ENCODE measurements around the gene FBXW8.

Gene FBXW8

DNA sequence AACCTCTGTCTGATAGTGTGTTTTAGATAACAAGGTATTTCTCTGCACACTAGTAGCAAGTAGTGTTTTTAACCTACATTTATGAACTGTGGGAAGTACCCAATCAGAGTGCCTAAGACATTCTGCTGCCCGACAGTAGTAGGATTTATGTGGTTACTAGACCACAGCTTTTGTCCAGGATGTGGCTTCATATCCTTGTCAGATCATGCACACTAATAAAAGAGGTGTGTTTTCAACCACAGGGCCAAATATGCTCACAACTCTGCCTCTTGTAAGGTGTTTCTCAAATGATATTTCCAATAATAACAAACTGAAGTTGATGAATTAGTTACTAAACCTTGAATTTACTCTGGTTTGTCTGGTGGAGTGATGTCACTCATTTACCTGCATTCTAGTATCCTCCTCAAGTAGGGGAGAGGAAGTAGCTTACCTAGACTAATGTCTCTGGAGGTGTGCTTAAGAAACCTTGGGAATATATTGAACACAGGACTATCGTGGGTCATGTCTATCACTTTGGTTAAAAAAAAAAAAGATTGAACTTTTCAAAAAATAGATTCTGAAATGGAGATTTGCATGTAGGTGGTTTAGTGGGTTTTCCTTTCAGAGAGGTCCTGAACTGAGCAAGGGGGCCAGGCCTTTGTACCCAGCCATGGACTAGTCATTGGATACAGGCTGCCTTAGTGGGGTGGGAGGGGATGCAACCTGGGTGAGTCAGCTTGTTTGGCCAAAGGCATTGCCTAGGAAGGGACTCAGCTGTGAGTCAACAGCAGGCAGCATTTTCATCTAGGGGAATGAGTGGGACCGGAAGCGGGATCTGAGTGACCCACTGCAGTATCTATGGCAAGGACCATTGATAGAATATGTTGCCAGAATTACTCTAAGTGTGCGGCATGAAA is 14.1 kb downstream of the FBXW8 start:
- peak; percentile 30 to 33 for DNase-seq (ENCODE audit: low read depth in 2 of 2)

DNA sequence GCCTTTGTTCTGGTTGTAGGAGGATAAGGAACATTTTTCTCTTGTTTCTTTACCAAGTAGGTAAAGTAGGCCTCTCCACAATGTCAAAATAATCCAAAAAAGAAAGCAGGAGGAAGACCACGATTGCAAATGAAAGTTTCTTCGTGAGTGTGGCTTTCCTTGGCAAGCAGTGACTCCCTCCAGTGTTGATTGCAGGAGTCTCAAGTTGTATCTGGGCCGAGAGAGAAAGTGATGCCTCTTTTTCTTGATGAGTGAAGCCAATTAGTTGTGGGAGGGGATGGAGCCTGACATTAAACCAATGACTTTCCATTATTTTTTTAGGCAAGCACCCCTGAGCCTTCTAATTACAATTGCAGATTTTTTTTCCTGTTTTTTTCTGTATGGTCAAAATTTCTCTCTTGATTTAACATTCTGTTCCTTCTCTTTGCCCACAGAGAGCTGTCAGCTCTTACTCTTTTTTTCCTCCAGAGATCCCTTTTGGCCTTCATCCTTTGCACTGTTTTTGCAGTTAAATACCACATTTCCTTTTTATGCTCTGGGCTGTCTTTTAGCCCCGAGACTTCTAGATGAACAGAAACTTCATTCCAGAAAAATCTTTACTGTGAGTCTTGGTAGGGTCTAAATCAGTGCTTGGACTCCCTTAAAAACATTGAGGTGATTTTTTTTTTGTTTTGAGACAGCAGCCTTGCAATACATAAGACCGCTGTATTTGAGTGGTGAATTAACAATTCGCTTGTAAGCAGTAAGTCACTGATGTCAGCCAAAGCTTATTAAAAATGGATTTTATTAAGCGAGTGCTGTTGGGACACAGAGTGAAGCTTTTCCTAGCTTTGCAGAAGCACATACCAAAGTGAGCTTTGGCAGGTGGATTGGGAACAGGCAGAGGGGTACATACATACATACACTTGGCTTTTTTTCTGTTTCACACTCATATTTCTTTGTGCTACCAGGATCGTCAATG is 15.8 kb downstream of the FBXW8 start:
- DNase-seq (ENCODE audit: low read depth in 2 of 2): no peak

DNA sequence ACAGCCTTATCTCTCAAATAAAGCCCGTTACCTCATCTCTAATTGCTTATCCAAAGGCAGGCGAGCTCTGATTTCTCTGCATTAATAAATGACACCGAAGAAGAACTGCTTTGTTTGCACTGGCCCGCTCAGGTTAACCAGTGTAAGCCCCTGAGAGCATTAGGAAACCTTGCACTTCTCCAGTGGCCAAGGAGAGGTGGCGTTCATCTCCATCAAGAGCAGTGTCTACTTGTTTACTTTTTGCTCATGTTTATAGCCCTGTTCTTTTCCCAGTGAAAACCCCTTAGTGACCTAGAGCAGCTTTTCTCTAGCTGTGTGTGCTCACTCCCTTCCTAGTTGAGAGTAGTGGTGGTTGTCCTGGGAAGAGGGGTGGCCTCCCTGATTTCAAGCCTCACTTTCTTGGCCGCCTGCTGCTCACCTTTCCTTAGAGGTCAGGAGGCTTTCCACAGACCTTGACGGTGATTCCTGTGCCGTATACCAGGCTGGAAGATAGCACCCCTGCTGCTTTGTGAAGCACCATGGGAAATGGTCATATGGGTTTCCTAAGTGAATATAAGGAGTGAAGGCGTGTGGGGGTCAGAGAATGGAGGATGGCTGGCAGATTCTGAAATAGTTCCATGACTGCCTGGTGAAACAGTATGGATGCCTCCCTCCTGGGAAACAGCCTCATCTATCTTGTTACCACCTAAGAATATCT is 16.6 kb downstream of the FBXW8 start:
- no peak for DNase-seq (ENCODE audit: low read depth in 2 of 2)

DNA sequence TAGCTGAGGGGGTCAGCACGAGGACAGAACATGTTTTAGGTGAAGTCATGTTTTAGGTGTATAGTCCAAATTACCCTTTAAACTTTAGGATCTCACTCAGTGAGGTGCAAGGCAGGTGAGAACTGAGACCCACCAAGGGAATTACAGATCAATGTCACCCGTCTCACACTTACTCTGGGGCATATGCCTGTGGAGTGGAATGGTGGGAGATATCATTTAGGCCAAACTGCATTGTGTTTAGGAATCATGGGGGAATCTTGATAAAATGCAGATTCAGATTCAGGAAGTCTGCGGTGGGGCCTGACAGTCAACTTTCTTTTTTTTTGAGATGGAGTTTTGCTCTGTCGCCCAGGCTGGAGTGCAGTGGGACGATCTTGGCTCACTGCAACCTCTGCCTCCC is 17.8 kb downstream of the FBXW8 start:
- no peak for DNase-seq (ENCODE audit: low read depth in 2 of 2)

DNA sequence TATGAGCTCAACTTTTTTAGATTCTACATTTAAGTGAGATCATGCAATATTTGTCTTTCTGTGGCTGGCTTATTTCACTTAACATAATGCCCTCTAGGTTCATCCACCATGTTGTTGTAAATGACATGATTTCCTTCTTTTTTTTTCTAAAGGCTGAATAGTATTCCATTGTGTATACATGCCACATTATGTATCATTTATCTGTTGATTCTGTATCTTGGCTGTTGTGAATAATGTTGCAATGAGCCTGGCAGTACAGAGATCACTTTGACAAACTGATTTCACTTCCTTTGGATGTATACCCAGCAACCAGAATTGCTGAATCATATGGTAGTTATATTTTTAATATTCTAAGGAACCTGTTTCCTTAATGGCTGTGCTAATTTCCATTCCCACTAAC is 19.1 kb downstream of the FBXW8 start:
- DNase-seq (ENCODE audit: low read depth in 2 of 2): no peak

DNA sequence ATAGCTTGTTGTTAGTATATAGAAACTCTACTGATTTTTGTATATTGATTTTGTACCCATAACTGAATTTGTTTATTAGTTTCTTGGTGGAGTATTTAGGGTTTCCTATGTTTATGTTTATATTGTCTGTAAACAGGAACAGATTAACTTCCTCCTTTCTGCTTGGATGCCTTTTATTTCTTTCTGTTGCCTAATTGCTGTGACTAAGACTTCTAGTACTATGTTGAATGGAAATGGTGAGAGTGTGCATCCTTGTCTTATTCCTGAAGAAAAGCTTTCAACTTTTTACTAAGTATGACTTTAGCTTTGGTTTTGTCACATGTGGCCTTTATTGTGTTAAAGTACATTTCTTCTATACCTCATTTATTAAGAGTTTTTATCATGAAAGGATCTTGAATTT is 20.9 kb downstream of the FBXW8 start:
- no peak for DNase-seq (ENCODE audit: low read depth in 2 of 2)

DNA sequence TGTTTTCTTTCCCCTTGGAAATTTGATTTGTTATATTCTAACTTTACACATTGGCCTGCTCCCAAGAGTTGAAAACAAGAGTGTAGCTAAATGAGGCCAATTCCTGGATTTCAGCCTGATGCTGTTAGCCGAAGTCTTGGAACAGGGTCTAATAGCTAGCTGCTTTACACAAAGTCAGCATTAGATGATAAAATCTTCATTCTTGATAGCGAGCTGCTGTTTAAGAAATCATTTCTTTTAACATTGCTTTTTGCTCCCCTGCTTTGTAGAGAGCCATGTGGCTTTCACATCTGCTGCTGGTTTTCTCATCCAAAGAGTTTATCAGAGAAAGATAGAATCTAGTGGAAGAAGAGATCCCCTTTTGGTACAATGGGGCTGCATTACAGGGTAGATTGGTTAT is 22.3 kb downstream of the FBXW8 start:
- DNase-seq (ENCODE audit: low read depth in 2 of 2): no peak

DNA sequence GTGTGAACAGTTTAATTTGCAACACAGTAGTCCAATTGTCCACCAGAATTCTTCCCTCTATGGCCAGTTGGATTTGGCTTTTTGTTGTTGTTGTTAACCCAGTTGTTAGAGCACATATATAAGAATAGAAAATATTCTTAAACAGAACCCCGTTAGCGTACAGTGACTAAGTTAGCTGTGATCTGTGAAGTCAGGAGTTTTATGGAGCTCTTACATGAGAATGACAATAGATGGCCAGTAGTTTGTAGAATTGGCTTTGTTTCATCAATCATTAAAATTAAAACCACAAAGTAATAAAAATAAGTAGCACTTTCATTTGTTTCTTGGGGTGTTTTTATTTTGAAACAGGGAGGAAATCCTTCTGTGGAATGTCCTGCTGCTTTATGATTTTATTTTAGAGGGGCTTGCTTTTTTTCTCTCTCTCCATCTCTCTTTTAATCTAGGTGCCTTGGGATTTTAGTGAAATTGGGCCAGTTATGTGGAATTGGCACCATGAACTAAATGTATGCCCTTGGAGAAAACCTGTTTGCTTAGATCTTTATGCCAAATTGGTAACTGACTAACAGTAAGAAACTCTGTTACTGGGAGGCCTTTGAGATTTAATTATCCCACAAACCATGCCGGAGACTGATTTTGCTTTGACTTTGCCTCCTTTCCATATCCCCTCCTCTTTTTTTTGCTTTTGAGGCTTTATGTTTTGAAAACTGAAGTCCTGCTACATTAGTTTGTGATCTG is 22.9 kb downstream of the FBXW8 start:
- no peak for DNase-seq (ENCODE audit: low read depth in 2 of 2)

DNA sequence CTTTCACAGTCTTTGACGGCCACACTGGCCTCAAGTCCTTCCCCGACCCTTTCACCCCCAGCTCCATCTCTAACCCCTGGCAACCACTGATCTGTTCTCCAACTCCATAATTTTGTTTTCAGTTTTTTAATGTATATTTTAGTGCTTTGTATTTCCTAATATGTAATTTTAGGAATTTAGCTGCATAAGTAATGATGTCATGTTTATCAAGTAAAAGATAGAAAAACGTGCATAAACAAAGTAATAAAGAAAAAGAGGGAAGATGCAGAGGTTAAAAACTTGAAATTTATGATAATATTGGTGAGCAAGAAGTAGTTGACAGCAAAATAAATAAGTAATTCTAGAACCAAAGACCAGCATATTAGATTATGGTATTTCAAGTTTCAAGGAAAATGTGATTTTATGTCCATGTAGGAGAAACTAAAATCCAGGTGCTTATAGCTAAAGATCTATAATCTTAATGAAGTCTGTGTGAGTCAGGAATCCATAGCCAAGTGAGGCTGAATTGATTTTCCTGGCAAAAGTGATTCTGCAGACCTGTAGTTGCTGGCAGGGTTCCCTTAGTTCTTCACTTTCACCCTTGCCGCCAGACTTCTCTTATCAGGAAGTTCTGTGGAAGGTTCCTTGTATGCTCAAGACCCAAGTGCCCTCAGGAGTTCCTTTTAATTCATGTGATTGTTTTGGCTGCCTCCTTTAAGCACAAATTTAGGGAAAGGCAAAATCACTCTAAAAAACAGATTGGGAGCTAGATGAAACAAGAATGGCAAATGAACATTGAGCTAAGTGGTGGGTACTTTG is 24.4 kb downstream of the FBXW8 start:
- no peak for DNase-seq (ENCODE audit: low read depth in 2 of 2)

DNA sequence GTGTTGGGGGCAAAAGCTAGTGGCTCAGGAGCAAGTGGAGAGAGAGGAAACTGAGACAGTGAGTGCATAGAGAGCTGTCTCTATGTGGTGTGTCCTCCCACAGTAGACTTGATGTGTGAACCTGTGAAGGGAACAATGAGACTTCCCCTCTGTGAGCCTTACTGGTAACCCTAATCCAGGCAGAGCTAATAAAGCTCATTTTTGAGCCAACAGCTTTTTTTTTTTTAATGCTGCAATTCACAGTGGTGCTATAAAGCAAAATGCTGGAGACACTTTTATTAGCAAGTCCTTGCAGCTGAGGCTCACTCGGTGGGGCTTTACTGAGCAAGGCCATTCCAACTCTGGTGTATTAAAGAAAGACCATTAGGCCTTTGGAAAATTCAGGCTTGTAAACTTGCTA is 26.9 kb downstream of the FBXW8 start:
- DNase-seq (ENCODE audit: low read depth in 2 of 2): no peak

DNA sequence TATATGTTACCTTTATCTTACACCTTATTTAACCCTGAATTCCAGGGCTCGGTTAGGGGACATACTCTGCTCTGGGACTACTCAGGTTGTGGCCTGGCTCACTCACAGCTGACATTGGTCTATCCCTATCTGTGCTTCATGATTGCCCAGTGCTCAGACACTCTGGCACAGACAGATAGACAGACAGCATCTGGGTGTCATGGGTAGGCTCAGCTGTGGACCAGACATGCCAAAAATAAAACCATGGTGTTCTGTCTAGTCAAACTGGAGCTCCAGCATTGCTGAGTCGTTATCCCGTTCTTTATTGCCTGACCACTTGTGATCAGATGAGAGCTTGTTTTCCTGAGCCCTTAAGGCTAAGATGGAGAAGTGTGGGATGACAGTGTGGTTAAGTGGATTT is 29.0 kb downstream of the FBXW8 start:
- no peak for DNase-seq (ENCODE audit: low read depth in 2 of 2)

DNA sequence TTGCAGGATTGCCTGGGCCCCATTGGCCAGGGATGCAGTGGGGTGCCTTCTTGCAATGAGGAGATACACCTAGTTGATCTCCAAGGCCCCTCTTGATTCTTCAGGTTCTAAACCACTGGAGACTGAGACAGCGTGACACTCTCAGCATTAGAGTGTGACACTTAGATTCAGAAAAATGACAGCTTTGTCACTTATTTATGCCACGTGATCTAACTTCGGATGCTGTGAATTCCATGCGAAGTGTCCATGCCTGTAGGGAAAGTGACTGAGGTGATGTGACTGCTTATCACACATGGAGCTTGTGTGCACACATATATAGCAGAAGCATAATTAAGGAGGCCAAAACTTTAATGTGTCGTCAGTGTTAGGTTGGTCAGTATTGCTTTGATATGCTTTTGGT is 30.4 kb downstream of the FBXW8 start:
- no peak for DNase-seq (ENCODE audit: low read depth in 2 of 2)

DNA sequence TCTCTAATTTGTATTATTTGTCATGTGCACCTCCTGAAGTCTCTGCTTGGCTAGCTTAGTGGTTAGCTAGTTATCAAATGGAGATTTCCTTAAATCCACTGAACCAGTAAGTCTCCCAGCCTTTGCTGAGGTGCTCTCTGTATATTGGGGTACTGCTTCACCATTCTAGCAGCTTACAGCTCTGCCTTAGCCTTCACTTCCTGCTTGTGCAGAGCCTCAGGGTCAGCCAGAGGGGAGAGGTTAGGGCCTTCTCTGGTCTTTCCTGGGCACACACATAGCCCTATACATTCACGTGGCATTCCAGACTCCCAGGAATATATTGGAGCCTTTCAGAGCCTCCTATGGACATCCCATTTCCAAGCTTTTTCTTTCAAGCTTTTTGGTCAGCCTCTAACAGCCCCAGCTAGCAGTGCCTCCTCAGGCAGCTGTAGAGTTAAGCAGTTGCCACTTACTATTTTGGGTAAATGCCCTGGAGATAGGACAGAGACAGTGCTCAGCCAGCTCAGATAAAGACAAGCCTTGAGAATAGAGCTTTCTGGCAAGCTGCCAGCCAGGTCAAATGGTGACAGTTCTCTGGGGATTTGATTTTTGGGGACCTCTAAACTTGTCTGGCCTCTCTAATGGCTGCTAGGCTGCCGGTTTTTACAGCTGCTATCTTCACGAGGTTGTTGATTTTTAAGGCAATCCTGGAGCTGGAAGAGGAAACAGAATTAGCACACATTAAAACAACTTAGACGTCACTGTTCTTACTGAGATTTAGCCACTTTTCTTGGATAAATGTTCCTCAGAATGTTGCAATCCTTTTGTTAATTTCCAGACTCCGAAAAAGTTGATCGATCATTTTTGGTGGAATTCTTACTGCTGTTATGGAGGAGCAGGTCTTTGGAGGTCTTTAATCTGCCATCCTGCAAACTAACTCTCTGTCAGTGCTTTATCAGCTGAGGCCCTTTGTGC is 32.9 kb downstream of the FBXW8 start:
- DNase-seq (ENCODE audit: low read depth in 2 of 2): no peak

DNA sequence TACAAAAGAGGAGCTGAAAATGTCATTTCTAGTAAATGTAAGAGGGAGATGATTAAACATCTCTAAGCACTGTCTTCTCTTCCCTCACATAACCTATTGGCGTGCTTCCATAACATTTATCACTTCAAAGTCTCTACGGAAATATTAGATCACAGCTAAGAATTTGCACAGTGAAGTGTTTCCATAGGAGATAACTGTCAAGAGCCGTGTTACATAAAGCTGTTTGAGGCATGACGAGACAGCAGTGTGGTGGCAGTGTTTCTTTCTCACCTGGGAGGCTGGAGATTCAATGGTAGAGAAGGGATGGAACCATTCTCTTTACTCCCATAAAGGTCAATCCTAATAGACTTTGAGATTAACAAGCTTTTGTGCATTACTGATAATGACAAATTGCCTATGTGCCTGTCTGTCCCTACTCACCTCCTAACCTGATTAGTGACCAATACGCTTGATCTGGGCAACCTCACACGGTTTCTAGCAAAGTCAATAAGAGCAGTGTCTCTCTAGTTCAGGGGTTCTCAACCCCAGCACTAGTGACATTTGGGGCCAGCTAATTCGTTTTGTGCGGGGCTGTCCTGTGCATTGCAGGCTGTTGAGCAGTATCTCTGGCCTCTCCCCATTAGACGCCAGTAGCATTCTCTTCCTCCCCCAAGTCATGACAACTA is 35.3 kb downstream of the FBXW8 start:
- DNase-seq (ENCODE audit: low read depth in 2 of 2): no peak

DNA sequence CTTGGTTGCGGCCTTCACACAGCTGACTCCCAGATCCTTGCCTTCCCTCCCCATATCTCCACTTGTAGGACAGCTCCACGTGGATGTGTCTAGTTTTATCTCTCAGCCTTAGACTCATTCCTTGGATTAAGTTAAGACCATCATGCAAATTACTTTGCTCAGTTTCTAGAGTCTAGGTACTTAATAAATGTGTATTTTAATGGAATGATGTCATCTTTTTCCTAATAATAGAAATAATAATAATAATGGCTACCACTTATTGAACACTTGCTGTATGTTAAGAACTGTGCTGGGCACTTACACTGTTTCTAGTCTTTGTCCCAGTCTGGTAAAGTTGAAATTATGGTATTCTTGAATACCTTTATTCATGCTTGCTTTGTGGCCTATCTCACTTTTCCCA is 37.5 kb downstream of the FBXW8 start:
- DNase-seq (ENCODE audit: low read depth in 2 of 2): no peak

DNA sequence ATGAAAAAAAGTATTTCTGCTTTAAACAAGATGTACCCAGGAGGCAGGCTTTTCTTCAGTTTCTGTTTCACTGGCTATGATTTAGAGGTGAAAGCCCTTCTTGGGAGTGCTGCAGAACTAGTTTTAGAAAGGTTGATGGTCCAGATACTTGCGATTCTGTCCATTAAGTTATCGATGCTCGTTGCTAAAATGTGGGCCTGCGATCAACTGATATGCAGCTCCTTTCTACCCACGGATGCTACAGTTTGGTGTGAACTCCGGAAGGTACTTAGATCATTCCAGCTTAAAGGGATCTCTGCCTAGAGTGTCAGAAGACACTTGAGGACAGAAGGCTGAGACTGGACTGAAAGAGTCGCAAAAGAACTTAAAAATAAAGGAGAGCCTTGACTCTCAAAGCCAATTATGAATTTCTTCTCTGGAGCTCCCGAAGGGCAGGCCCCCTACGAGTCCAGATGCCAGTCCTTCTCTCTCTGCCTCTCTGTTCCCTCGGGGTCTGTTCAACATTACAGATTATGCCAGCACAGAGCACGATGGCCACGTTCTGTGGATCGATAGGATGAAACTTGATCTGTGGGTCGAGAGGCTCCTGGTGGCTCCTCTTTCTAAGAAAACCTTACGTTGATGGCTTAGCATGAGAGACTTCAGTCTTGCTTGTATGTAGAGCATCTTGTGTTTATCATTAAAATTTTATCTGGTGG is 40.0 kb downstream of the FBXW8 start:
- DNase-seq (ENCODE audit: low read depth in 2 of 2): no peak

DNA sequence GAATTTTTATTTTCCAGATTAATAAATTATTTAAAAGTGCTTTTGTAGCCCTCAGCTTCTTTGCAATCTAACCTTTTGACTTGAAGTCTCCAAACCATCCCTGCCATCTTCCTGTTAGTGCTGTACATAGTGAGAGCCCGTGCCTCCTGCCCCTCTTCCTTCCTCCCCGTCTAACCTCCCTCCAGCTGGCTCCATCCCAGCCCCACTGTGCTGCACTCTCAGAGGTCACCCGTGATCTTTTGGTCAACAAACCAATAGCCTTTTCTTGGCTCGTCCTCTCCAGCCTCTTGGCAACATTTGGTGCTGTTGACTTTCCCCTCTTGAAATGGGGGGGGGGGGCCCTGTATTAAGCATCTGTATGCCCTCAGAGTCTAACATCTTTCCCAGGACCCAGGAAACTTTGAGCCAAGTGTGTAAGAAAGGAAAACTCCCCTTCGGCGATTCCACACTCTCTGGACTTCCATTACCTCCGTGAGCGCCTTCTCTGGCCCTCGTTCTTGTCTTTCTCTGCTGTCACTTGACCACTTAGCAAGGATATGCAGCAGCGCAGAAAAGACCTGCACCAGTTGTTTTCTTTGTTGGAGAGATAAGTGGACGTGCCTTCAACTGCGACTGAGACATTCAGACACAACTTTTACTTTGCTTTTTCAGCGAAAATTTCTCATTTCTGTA is 44.1 kb downstream of the FBXW8 start:
- no peak for DNase-seq (ENCODE audit: low read depth in 2 of 2)
